Activated gamma-delta T cell treated with Interleukin-2 at 50 U/mL for 16 hours (primary cell): ENCODE data around the gene LCN15.
"Not testable (repeated sequence)": the region's sequence is repeated elsewhere in the genome, so short reads cannot be mapped to it uniquely, and the experiment has no call there.

ENCODE experiments used
- DNase-seq: peaks from one replicate; pipeline ENCODE4 v3.0.0-alpha.2; 2020

LCN15 gene

GRCh38 chr9:136719195-136719880, 45.0 kb downstream of the LCN15 start:
- no peak for DNase-seq

GRCh38 chr9:136718345-136719194, 45.7 kb downstream of the LCN15 start:
- DNase-seq = no peak

GRCh38 chr9:136717399-136717798, 46.9 kb downstream of the LCN15 start:
- DNase-seq = no peak

GRCh38 chr9:136714893-136715274, 49.4 kb downstream of the LCN15 start:
- DNase-seq = no peak

- DNase-seq = no peak
These were observed 50.0 kb downstream of the LCN15 start for GRCh38 chr9:136714096-136714892.

GRCh38 chr9:136713550-136713949, 50.8 kb downstream of the LCN15 start:
- no peak for DNase-seq

GRCh38 chr9:136712690-136713544, 51.4 kb downstream of the LCN15 start:
- no peak for DNase-seq

- DNase-seq = no peak
These were observed 52.3 kb downstream of the LCN15 start, which contains the start of gene DIPK1B for GRCh38 chr9:136711751-136712689. Gene DIPK1B (plus strand): TSS chr9:136712572. CDS start chr9:136712666, 94 bp downstream.

- DNase-seq = not testable (repeated sequence)
These were observed 53.1 kb downstream of the LCN15 start for GRCh38 chr9:136711219-136711648.

GRCh38 chr9:136710543-136710942, 53.8 kb downstream of the LCN15 start:
- no peak for DNase-seq
